AG04450 (cell line): ENCODE results near the gene TBL1XR1. TPM values are rescaled to one million over a fixed set of nuclear protein-coding genes. Genes with fewer than 3 reads are reported as not detected.

Source experiments
- CTCF ChIA-PET: fragments of 300-600, 350-600 bp; formaldehyde crosslinking; extraction: SDS; loops from one replicate; lab custom pipeline; 2022; ENCODE audit warnings: antibody characterized with exemption, inconsistent platforms; lab: Charles Lee
- POLR2A ChIA-PET: fragments of 350-600 bp; formaldehyde crosslinking; extraction: SDS; loops from one replicate; lab custom pipeline; 2021; ENCODE audit warnings: antibody characterized with exemption, inconsistent platforms; lab: Yijun Ruan, JAX
- DNase-seq: peaks from one replicate; pipeline ENCODE4 v3.0.0-alpha.2; 2011; ENCODE audit warnings: low read depth, low spot score
- H3K27ac ChIP-seq: one replicate; pipeline ENCODE4 v1.5.1; 2012; ENCODE audit warnings: low read depth, low read length, control low read depth
- H3K27me3 ChIP-seq: one replicate; pipeline ENCODE4 v1.6.0; 2012; ENCODE audit warnings: low read length; ENCODE audit not compliant: control insufficient read depth, insufficient read depth
- H3K4me3 ChIP-seq: 2 replicates; pipeline ENCODE4 v1.5.1; 2011; ENCODE audit warnings: mild to moderate bottlenecking, low read depth, low read length, control low read depth
- H3K9me3 ChIP-seq: 2 replicates; pipeline ENCODE4 v1.5.1; 2012; ENCODE audit warnings: low read length; ENCODE audit not compliant: control insufficient read depth, insufficient read depth
- polyA plus RNA-seq: library from polyadenylated mRNA; depleted of rRNA; stranded (reverse); fragments of >200 nt; gene quantifications from 2 replicates; pipeline ENCODE4 v1.2.3, GENCODE V29; 2011
- TF ChIP-seq, protein P1 (sequence below): IDR thresholded peaks from 2 replicates; pipeline ENCODE4 v1.5.1; 2011; ENCODE audit warnings: low read depth, low read length, control low read depth, inconsistent platforms

TBL1XR1 gene
- polyA plus RNA-seq, 1 experiment = 207 TPM

DNA sequence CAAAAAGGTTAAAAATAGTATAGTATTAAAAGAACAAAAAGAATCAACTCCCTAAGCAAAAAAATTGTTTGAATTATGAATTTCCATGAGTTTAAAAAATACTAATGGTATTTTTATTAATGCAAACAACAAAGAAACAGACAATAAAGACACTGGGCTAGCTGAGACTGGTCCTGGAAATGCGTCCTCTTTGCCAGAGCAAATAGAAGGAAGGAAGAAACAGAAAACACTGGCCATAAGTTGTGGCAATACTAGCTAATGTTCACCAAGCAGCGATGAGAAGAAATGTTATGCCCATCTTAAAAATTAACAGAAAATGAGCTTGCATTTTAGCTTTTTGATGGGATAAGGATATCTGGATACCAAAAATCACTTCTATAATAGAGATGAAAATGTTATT, 88.6 kb downstream of the TBL1XR1 start:
- TF ChIP-seq, protein P1, sequence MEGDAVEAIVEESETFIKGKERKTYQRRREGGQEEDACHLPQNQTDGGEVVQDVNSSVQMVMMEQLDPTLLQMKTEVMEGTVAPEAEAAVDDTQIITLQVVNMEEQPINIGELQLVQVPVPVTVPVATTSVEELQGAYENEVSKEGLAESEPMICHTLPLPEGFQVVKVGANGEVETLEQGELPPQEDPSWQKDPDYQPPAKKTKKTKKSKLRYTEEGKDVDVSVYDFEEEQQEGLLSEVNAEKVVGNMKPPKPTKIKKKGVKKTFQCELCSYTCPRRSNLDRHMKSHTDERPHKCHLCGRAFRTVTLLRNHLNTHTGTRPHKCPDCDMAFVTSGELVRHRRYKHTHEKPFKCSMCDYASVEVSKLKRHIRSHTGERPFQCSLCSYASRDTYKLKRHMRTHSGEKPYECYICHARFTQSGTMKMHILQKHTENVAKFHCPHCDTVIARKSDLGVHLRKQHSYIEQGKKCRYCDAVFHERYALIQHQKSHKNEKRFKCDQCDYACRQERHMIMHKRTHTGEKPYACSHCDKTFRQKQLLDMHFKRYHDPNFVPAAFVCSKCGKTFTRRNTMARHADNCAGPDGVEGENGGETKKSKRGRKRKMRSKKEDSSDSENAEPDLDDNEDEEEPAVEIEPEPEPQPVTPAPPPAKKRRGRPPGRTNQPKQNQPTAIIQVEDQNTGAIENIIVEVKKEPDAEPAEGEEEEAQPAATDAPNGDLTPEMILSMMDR = no peak
- no peak overlapping the region for H3K27ac ChIP-seq
- no peak overlapping the region for H3K4me3 ChIP-seq
- ChIA-PET CTCF (no interaction called here), POLR2A (no interaction called here)
- H3K27me3 ChIP-seq = no peaks in the 10 kb centered on the region
- no peak for DNase-seq
- no peaks in the 10 kb centered on the region for H3K9me3 ChIP-seq

- ChIA-PET POLR2A (no interaction called here), CTCF (no interaction called here)
- no peak overlapping the region for H3K27ac ChIP-seq
- no peaks in the 10 kb centered on the region for H3K9me3 ChIP-seq
- no peak overlapping the region for H3K4me3 ChIP-seq
- H3K27me3 ChIP-seq = no peaks in the 10 kb centered on the region
- no peak for DNase-seq
- TF ChIP-seq, protein P1 = no peak
These were observed 89.6 kb downstream of the TBL1XR1 start for GRCh38 chr3:177107461-177108239.

GRCh38 chr3:177106594-177106993, 90.7 kb downstream of the TBL1XR1 start:
- H3K27ac ChIP-seq = no peak overlapping the region
- no peak for DNase-seq
- no peaks in the 10 kb centered on the region for H3K27me3 ChIP-seq
- no peak overlapping the region for H3K4me3 ChIP-seq
- ChIA-PET CTCF (no interaction called here), POLR2A (no interaction called here)
- H3K9me3 ChIP-seq = no peaks in the 10 kb centered on the region
- TF ChIP-seq, protein P1 = no peak

DNA sequence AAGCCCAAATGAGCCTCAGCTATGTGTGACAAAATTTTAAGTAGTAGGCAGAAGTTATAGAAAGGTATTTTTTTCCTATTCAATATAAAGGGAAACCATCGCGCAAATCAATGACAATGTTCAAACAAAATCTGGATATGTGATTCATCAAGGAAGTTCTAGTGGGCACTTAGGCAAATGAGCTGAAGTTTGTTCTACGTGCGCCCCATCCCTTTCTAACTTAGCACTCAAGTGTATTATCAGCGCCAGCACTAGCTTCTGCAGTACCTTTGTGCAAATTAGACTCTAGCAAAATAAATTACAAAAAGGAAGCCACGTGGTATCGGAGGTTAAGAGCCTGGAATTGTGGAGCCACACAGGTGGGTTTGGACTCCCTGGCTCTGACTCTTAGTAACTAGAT, 91.1 kb downstream of the TBL1XR1 start:
- H3K27me3 ChIP-seq = no peaks in the 10 kb centered on the region
- POLR2A ChIA-PET = no interaction called here
- H3K9me3 ChIP-seq = no peaks in the 10 kb centered on the region
- no peak overlapping the region for H3K4me3 ChIP-seq
- H3K27ac ChIP-seq = no peak overlapping the region
- TF ChIP-seq, protein P1 = no peak
- CTCF ChIA-PET = no interaction called here
- no peak for DNase-seq

- CTCF ChIA-PET = interaction anchor here (1.5 kb wide), 1 partner anchor 55 kb away, joined by 4 read pairs; no protein-coding TSS in a partner anchor
- no peaks in the 10 kb centered on the region; the same call in 1 of the 2 replicates for H3K9me3 ChIP-seq
- DNase-seq = no peak
- H3K27me3 ChIP-seq = no peaks in the 10 kb centered on the region
- H3K4me3 ChIP-seq = no peak overlapping the region
- no peak overlapping the region for H3K27ac ChIP-seq
- POLR2A ChIA-PET = no interaction called here
- TF ChIP-seq, protein P1 = no peak
These were observed 91.7 kb downstream of the TBL1XR1 start for GRCh38 chr3:177105623-177106022.
